Central memory CD4-positive, alpha-beta T cell (primary cell): ENCODE results near the gene CYTH2.

Experiments
- DNase-seq: peaks from one replicate; pipeline ENCODE4 v3.0.0; 2022
- total RNA-seq, 3 experiments: gene quantifications; one replicate each; lab custom pipeline; 2026; lab: John Stamatoyannopoulos, UW

CYTH2 gene
- 31.0 to 70.0 (median 51.7) reads per million in 3 experiments for total RNA-seq

- DNase-seq, result no peak
Observed at GRCh38 chr19:48469289-48469881, at the start of gene CYTH2. CYTH2 (plus strand) TSS chr19:48469369; CDS start chr19:48469508, 139 bp downstream.

GRCh38 chr19:48421548-48421947 is 47.6 kb upstream of the CYTH2 start:
- DNase-seq, result no peak

- DNase-seq, result no peak
Observed at GRCh38 chr19:48424694-48425219, 44.4 kb upstream of the CYTH2 start.

- DNase-seq, result no peak
Observed at GRCh38 chr19:48428670-48429069, 40.5 kb upstream of the CYTH2 start.

GRCh38 chr19:48433337-48433736 is 35.8 kb upstream of the CYTH2 start:
- DNase-seq, result no peak

- DNase-seq, result no peak
Observed at GRCh38 chr19:48436586-48436985, 32.6 kb upstream of the CYTH2 start.

- DNase-seq, result no peak
Observed at GRCh38 chr19:48441360-48442050, 27.7 kb upstream of the CYTH2 start.

- no peak for DNase-seq
Observed at GRCh38 chr19:48442116-48443035, 26.8 kb upstream of the CYTH2 start.

GRCh38 chr19:48443256-48443655 is 25.9 kb upstream of the CYTH2 start:
- DNase-seq, result no peak

GRCh38 chr19:48443731-48444128 is 25.4 kb upstream of the CYTH2 start:
- DNase-seq, result no peak

- no peak for DNase-seq
Observed at GRCh38 chr19:48444129-48444935, 24.8 kb upstream of the CYTH2 start.

GRCh38 chr19:48444936-48445200 is 24.3 kb upstream of the CYTH2 start:
- no peak for DNase-seq

- DNase-seq, result no peak
Observed at GRCh38 chr19:48445256-48445605, 23.9 kb upstream of the CYTH2 start.

- peak; percentile 96 for DNase-seq
Observed at GRCh38 chr19:48445606-48446481, 23.3 kb upstream of the CYTH2 start, which contains the start of gene GRWD1. GRWD1 (plus strand) TSS chr19:48445983; CDS start chr19:48446006, 23 bp downstream.

- DNase-seq, result no peak
Observed at GRCh38 chr19:48446579-48446978, 22.6 kb upstream of the CYTH2 start.

GRCh38 chr19:48448563-48448962 is 20.6 kb upstream of the CYTH2 start:
- DNase-seq, result no peak

GRCh38 chr19:48450441-48450840 is 18.7 kb upstream of the CYTH2 start:
- DNase-seq, result no peak

- no peak for DNase-seq
Observed at GRCh38 chr19:48450863-48451262, 18.3 kb upstream of the CYTH2 start.

GRCh38 chr19:48451624-48452023 is 17.5 kb upstream of the CYTH2 start:
- no peak for DNase-seq

- no peak for DNase-seq
Observed at GRCh38 chr19:48452289-48453190, 16.6 kb upstream of the CYTH2 start.
